Type B pancreatic cell (in vitro differentiated cells): ENCODE data around the gene ADAM10. TPM values are rescaled to one million over a fixed set of nuclear protein-coding genes. Genes with fewer than 3 reads are reported as not detected.

Experiments
- DNase-seq: peaks from one replicate; pipeline ENCODE4 v3.0.0; 2021; ENCODE audit warnings: mixed read lengths; ENCODE audit not compliant: unreplicated experiment; ENCODE audit errors: extremely low spot score
- H3K27ac Mint-ChIP-seq: 2 replicates; pipeline ENCODE4 v1.8.0; 2021; ENCODE audit warnings: mild to moderate bottlenecking, mixed read lengths
- H3K27me3 Mint-ChIP-seq: 2 replicates; pipeline ENCODE4 v1.8.0; 2021; ENCODE audit warnings: mixed read lengths
- H3K36me3 Mint-ChIP-seq: 2 replicates; pipeline ENCODE4 v1.8.0; 2021; ENCODE audit warnings: mixed read lengths
- H3K4me1 Mint-ChIP-seq: one replicate; pipeline ENCODE4 v1.8.0; 2021; ENCODE audit warnings: mixed read lengths; ENCODE audit not compliant: unreplicated experiment
- H3K4me3 Mint-ChIP-seq: 2 replicates; pipeline ENCODE4 v1.8.0; 2021; ENCODE audit warnings: mild to moderate bottlenecking, mixed read lengths
- H3K9me3 Mint-ChIP-seq: 2 replicates; pipeline ENCODE4 v1.8.0; 2021; ENCODE audit warnings: mixed read lengths
- CTCF ChIP-seq: fragments of 200-600 bp; sonication (generic); conservative IDR thresholded peaks from 2 replicates; pipeline ENCODE4 v1.5.0; 2021; ENCODE audit warnings: antibody characterized with exemption, mild to moderate bottlenecking
- total RNA-seq: library from RNA; stranded (reverse); gene quantifications from 2 replicates; pipeline ENCODE4 v1.2.1, GENCODE V29; 2021; ENCODE audit warnings: low replicate concordance

Gene ADAM10
- total RNA-seq, 1 donor from 2014 or later, result 228 TPM

DNA sequence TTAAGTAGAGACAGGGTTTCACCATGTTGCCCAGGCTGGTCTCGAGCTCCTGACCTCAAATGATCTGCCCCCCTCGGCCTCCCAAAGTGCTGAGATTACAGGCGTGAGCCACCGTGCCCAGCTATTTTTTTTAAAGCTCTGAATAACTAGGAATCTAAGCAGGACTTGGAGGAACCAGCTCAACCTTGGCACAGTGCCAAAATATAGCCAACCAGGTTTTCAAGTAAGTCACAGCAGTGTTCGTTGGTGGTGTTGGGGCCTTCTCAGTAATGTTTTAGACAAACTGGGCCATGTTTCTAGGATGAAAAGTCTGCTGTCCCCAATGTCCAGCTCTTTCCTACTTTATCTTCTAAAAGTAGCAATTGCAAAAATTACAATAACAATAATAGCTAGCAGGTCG, 6.4 kb upstream of the ADAM10 start:
- H3K4me1 Mint-ChIP-seq, result peaks cover 7% of the 10 kb centered on the region
- no peaks in the 10 kb centered on the region for H3K36me3 Mint-ChIP-seq
- no peaks in the 10 kb centered on the region for H3K27me3 Mint-ChIP-seq
- H3K4me3 Mint-ChIP-seq, result peak overlapping the region; percentile 6
- no peaks in the 10 kb centered on the region for H3K9me3 Mint-ChIP-seq
- H3K27ac Mint-ChIP-seq, result no peak overlapping the region
- TF ChIP-seq CTCF, result no peak
- DNase-seq, result no peak

- Mint-ChIP-seq H3K4me1 (peaks cover 9% of the 10 kb centered on the region), H3K4me3 (no peak overlapping the region), H3K36me3 (no peaks in the 10 kb centered on the region), H3K9me3 (no peaks in the 10 kb centered on the region), H3K27ac (no peak overlapping the region), H3K27me3 (no peaks in the 10 kb centered on the region)
- DNase-seq, result no peak
- TF ChIP-seq CTCF, result no peak
Observed at GRCh38 chr15:58755350-58755749, 5.8 kb upstream of the ADAM10 start.

- no peaks in the 10 kb centered on the region for H3K27me3 Mint-ChIP-seq
- no peaks in the 10 kb centered on the region for H3K9me3 Mint-ChIP-seq
- H3K4me1 Mint-ChIP-seq, result peaks cover 18% of the 10 kb centered on the region
- H3K36me3 Mint-ChIP-seq, result peaks cover 4% of the 10 kb centered on the region
- H3K27ac Mint-ChIP-seq, result no peak overlapping the region
- no peak for DNase-seq
- no peak for TF ChIP-seq CTCF
- H3K4me3 Mint-ChIP-seq, result no peak overlapping the region
Observed at GRCh38 chr15:58752716-58753115, 3.2 kb upstream of the ADAM10 start.

GRCh38 chr15:58748852-58749531, 515 bp downstream of the ADAM10 start:
- Mint-ChIP-seq H3K4me1 (peaks cover 25% of the 10 kb centered on the region), H3K4me3 (peak overlapping the region; percentile 99), H3K9me3 (no peaks in the 10 kb centered on the region), H3K27me3 (no peaks in the 10 kb centered on the region), H3K36me3 (peaks cover 10% of the 10 kb centered on the region), H3K27ac (peak overlapping the region; percentile 98)
- DNase-seq, result peak; percentile 79
- no peak for TF ChIP-seq CTCF

DNA sequence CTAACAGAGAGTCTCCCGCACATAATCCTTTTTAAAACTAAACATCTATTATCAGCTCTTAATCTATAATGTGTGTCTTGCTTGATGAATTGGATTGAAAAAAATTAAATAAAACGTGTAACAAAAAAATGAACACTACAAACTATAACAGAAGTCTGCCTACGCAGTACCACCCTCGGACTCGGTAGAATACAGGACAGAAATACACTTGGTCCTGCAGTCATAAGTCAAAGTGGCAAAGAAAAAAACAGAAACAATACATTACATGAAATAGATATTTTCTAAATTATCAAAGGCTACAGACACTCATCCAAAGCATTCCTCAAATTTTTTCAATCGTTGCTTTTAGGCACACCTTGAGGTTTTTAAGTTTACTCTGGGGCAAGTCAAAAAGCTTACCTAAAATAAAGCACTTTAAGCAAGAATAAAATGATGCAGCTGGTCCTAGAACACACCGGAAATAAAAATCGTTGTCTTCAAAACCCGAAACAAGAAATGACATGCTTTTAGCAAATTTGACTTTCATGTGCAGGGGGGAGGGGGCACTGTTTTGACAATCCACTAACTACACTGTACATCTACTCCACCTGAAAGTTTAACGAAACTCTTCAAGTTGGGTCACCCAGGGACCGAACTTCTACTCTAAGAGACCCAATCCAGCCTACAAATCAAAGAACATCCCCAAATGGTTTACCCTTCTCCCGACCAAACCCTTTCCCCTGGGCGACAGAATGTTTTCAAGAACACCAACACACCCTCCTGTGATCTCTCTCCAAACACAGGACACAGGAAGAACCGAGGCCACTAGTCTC, 1.3 kb downstream of the ADAM10 start:
- no peaks in the 10 kb centered on the region for H3K27me3 Mint-ChIP-seq
- H3K4me1 Mint-ChIP-seq, result peaks cover 29% of the 10 kb centered on the region
- no peak for DNase-seq
- peaks cover 13% of the 10 kb centered on the region for H3K36me3 Mint-ChIP-seq
- H3K27ac Mint-ChIP-seq, result peak overlapping the region; percentile 98
- peak overlapping the region; percentile 99 for H3K4me3 Mint-ChIP-seq
- H3K9me3 Mint-ChIP-seq, result no peaks in the 10 kb centered on the region
- no peak for TF ChIP-seq CTCF
